ENCODE measurements around the gene SLC25A47.

Gene SLC25A47

DNA sequence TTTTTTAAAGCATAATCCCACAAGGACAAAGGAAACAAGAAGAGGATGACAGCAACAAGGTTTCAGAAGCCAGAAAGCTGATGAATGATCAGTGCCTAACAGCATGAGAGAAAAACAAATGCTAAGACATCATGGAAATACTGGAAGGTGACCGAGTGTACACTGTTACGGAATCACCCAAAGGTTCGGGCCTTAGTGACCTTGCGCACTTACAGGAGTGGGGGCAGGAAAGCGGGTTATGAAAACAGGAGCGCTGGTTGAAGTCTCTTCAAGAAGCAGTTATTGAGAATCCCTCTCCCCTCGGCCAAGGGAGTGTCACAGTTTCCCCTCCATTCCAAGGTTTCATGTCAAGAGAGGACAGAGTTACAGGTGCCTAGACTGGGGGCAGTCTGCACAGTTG is 42.6 kb downstream of the SLC25A47 start:
- H3K4me2 ChIP-seq (ENCODE audit: low read depth, low read length, poor library complexity, severe bottlenecking) = no peak overlapping the region
- H3K9me3 ChIP-seq (ENCODE audit: insufficient read depth, low read depth, low read length) = no peaks in the 10 kb centered on the region
- no peaks in the 10 kb centered on the region for H3K36me3 ChIP-seq (ENCODE audit: insufficient read depth, low read length)
- H3K79me2 ChIP-seq (ENCODE audit: insufficient read depth, low read length) = no peaks in the 10 kb centered on the region
- no peaks in the 10 kb centered on the region for H3F3A ChIP-seq (ENCODE audit: low read depth)
- no peaks in the 10 kb centered on the region for H3K9me2 ChIP-seq (replicated peaks; ENCODE audit: low read depth, low read length)
- no peak overlapping the region for H2AFZ ChIP-seq (ENCODE audit: low read length)
- peaks cover 9% of the 10 kb centered on the region for H3K4me1 ChIP-seq (ENCODE audit: insufficient read depth, low read length, poor library complexity, severe bottlenecking)
- no peak overlapping the region for H3K4me3 ChIP-seq (ENCODE audit: low read length, poor library complexity, severe bottlenecking)
- no peak overlapping the region for H3K9ac ChIP-seq (ENCODE audit: low read depth, low read length, poor library complexity, severe bottlenecking)
- no peaks in the 10 kb centered on the region for H3K27me3 ChIP-seq (ENCODE audit: insufficient read depth, low read length, poor library complexity, severe bottlenecking)
- no peaks in the 10 kb centered on the region for H4K20me1 ChIP-seq (ENCODE audit: insufficient read depth, low read length, poor library complexity, severe bottlenecking)
- TF ChIP-seq EZH2phosphoT487 (IDR thresholded peaks at IDR 0.05; ENCODE audit: borderline replicate concordance) = no peak
- no peak for TF ChIP-seq CTCF (conservative IDR thresholded peaks at IDR 0.05; ENCODE audit: low read length)

- H3K9me3 ChIP-seq (ENCODE audit: insufficient read depth, low read depth, low read length) = no peaks in the 10 kb centered on the region
- no peaks in the 10 kb centered on the region for H3K9me2 ChIP-seq (replicated peaks; ENCODE audit: low read depth, low read length)
- no peaks in the 10 kb centered on the region for H3K36me3 ChIP-seq (ENCODE audit: insufficient read depth, low read length)
- no peaks in the 10 kb centered on the region for H3K27me3 ChIP-seq (ENCODE audit: insufficient read depth, low read length, poor library complexity, severe bottlenecking)
- no peaks in the 10 kb centered on the region for H4K20me1 ChIP-seq (ENCODE audit: insufficient read depth, low read length, poor library complexity, severe bottlenecking)
- H2AFZ ChIP-seq (ENCODE audit: low read length) = no peak overlapping the region
- peaks cover 9% of the 10 kb centered on the region for H3K4me1 ChIP-seq (ENCODE audit: insufficient read depth, low read length, poor library complexity, severe bottlenecking)
- no peak overlapping the region for H3K9ac ChIP-seq (ENCODE audit: low read depth, low read length, poor library complexity, severe bottlenecking)
- TF ChIP-seq EZH2phosphoT487 (IDR thresholded peaks at IDR 0.05; ENCODE audit: borderline replicate concordance) (no peak), CTCF (conservative IDR thresholded peaks at IDR 0.05; ENCODE audit: low read length) (no peak)
- H3K4me2 ChIP-seq (ENCODE audit: low read depth, low read length, poor library complexity, severe bottlenecking) = no peak overlapping the region
- no peak overlapping the region for H3K4me3 ChIP-seq (ENCODE audit: low read length, poor library complexity, severe bottlenecking)
- no peaks in the 10 kb centered on the region for H3F3A ChIP-seq (ENCODE audit: low read depth)
- H3K79me2 ChIP-seq (ENCODE audit: insufficient read depth, low read length) = no peaks in the 10 kb centered on the region
Measured at GRCh38 chr14:100369019-100369418, 45.9 kb downstream of the SLC25A47 start.

DNA sequence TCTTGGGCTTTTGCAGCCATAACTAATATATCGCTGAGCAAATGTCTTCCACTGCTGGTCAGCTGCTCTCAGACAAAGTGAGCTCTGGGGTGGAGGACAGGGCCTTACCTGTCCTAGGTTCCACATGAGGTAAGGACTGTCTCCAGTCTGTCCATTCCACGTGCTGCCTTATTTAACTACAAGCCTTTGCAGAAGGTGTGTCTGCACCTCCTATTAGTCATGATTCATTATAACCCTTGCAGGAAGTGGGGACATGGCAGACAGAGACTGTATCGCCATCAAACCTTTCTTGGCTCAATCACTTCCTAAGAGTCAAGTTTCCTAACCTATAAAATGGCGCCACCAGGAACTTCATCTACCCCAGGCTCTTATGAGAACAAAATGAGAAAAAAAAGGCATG is 46.9 kb downstream of the SLC25A47 start:
- TF ChIP-seq EZH2phosphoT487 (IDR thresholded peaks at IDR 0.05; ENCODE audit: borderline replicate concordance) (no peak), CTCF (conservative IDR thresholded peaks at IDR 0.05; ENCODE audit: low read length) (no peak)
- Histone ChIP-seq H2AFZ (ENCODE audit: low read length) (no peak overlapping the region), H3K4me3 (ENCODE audit: low read length, poor library complexity, severe bottlenecking) (no peak overlapping the region), H3K9me3 (ENCODE audit: insufficient read depth, low read depth, low read length) (no peaks in the 10 kb centered on the region), H3F3A (ENCODE audit: low read depth) (no peaks in the 10 kb centered on the region), H3K79me2 (ENCODE audit: insufficient read depth, low read length) (no peaks in the 10 kb centered on the region), H3K27me3 (ENCODE audit: insufficient read depth, low read length, poor library complexity, severe bottlenecking) (no peaks in the 10 kb centered on the region), H3K9ac (ENCODE audit: low read depth, low read length, poor library complexity, severe bottlenecking) (no peak overlapping the region), H3K36me3 (ENCODE audit: insufficient read depth, low read length) (no peaks in the 10 kb centered on the region), H3K9me2 (replicated peaks; ENCODE audit: low read depth, low read length) (no peaks in the 10 kb centered on the region), H3K4me2 (ENCODE audit: low read depth, low read length, poor library complexity, severe bottlenecking) (no peak overlapping the region), H3K4me1 (ENCODE audit: insufficient read depth, low read length, poor library complexity, severe bottlenecking) (peaks cover 16% of the 10 kb centered on the region), H4K20me1 (ENCODE audit: insufficient read depth, low read length, poor library complexity, severe bottlenecking) (no peaks in the 10 kb centered on the region)
